GM19099 (cell line): ENCODE measurements around the gene APRT.

Experiments
- POLR2A ChIP-seq: IDR thresholded peaks from 3 replicates; pipeline ENCODE4 v1.6.1; 2011; ENCODE audit warnings: low read depth; ENCODE audit not compliant: insufficient read length; ENCODE audit errors: extremely low read depth

Gene APRT

DNA sequence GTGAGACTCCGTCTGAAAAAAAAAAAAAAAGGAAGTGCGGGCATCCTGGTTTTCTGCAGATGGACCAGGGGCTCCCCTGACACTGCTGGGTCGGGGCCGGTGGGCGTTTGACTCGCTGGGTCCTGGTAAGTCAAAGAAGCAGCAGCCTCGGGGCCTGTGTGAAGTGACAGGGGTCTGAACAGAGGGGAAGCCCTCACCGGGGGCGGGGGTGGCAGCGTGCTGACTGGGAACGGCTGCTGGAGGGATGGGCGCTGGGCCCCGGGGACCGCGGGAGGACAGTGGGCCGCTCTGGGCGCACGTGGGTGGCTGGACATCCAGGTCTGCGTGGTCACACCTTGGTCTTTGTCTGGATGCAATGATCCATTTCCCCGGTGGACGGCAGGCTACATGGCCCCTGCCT, 36.8 kb upstream of the APRT start:
- TF ChIP-seq POLR2A = no peak

DNA sequence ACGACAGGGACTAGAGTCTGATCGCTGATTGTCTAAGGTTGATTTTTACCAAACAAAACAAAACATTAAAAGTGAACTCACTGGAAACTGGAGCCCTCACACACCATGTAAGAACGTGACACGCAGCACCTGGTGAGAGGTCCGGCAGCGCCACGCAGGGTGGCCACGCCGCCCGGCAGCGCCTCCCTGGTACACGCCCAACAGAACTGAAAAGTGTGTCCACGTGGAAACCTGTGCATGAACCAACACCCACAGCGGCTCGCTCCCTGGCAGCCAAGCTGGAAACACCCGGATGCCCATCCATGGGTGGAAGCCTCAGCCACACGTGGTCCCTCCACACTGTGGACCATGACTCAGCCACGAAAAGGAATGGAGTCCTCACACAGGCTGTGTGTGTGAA, 35.9 kb upstream of the APRT start:
- TF ChIP-seq POLR2A = no peak

DNA sequence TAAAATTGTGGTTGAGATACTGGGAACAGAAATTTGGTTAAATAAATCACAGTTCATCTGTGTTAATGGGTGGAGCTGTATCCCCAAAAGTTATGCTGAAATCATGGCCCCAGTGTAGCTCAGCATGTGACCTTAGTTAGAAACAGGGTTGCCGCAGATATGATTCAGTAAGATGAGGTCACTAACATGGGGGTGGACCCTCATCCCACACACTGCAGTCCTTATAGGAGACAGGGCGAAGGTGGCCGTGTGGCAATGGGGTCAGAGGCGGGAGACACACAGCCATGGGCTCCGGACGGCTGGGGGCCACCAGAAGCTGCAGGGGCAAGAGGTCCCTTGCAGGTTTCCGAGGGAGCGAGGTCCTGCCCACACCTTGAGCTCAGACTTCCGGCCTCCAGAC, 34.4 kb upstream of the APRT start:
- TF ChIP-seq POLR2A = no peak

DNA sequence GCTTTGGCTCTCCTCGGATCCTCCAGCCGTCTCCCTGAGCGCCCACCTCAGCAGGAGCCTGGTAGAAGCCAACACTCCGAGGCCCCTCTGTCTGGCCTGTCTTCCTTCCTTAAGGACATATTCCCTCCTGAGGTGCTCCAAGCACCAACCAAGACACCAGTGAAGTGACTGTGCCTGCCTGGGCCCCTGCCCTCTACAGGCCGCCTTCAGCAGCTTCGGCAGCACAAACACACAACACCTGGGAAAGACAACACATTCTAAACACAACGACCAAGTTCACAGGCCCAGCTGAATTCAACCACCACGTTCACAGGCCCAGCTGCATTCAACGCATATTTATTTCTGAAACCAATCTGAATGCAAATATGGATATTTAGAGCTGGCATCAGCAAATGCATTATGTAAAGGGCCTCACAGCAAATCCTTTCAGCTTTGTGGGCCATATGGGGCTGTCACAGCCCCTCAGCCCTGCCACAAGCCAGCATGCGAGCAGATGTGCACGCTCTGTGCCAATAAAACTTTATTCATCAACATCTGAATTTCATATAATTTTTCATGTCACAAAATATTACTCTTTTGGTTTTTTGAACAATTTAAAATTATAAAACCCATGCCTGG, 32.8 kb upstream of the APRT start:
- TF ChIP-seq POLR2A = no peak

DNA sequence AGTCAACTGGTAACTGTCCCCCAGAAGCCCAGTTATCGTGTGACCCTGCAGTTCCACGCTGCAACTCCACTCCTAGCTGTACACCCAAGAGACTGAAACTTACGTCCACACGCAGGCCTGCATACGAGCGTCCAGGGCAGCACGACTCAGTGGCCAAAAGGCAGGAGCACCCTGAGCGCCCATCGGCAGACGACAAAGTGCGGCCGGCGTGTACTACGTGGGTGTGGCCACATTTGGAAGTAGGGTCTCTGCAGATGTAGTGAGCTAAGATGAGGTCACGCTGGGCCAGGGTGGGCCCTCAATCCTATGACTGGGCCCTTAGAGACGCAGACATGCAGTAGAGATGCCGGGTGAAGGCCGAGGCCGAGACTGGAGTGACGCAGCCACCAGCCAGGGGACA, 31.5 kb upstream of the APRT start:
- TF ChIP-seq POLR2A = no peak

DNA sequence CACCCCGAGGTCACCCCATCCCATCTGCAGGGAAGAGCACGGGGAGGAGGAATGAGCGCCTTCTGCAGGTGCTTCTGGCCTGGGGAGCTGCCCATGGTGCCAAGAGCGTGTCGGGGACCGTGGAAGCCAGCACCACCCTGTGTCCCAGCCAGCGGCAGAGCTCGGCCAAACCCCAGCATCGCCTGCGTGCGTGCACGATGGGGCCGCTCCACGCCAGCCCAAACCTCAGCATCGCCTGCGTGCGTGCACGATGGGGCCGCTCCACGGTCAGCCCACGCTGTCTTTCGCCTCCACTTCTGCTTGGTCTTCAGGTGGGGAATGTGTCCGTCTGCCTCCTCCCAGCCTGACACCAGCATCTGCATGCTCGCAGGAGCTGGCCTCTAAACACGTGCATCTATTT, 31.1 kb upstream of the APRT start:
- TF ChIP-seq POLR2A = no peak

DNA sequence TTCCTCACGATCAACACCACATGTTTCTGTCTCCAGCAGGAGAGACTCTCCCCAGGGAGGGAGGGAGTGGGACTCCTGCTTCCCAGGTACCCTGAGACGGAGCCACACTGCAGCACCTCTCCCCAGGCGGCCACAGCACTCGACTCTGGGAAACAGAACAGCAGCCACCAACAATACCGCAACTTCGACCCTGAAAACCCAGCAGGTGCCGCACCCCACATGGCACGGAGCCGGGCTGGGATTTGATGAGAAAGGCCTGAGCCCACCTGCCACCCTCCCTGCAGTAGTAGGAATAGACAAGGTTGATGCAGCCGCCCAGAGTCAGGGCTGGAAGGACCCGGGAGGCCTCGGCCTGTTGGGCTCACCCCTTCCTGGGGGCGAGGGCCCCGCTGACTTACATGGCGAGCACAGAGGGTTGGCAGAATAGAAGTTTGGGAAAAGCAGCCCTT, 30.6 kb upstream of the APRT start:
- no peak for TF ChIP-seq POLR2A

DNA sequence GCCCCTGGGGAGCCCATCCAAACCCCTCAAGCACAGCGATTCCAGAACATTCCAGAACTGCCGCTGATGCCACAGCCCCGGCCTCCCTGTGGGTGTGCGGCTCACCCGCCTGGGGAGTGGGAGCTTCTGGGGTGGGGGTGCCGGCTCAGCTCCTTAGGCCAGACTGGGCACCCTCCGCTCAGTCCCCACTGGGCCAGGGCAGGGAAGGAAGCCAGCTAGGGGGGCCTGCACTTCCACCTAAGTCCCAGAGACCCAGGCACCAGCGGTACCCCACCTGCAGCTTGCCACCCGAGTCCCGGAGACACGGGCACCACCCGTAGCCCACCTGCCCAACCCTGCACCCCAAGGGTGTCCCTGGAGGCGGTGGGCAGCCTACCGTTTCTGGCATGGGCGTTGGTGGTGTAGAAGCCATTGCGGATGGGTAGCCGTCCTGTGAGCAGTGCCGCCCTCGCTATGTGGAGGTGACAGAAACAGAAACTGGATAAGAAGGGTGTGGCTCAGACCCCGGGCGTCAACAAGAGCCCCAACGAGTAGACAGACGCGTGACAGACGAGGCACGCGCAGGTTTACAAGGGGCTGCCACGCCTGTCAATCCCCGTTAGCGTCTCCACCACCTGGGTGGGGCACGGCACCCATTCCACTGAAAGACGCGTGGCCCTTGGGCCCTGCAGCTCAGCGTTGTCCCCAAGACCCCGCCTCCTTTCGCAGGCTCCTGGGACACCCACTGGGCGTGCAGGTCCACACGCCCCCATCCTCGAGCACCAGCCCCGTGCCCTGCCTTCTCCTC, 30.0 kb upstream of the APRT start:
- TF ChIP-seq POLR2A = no peak

DNA sequence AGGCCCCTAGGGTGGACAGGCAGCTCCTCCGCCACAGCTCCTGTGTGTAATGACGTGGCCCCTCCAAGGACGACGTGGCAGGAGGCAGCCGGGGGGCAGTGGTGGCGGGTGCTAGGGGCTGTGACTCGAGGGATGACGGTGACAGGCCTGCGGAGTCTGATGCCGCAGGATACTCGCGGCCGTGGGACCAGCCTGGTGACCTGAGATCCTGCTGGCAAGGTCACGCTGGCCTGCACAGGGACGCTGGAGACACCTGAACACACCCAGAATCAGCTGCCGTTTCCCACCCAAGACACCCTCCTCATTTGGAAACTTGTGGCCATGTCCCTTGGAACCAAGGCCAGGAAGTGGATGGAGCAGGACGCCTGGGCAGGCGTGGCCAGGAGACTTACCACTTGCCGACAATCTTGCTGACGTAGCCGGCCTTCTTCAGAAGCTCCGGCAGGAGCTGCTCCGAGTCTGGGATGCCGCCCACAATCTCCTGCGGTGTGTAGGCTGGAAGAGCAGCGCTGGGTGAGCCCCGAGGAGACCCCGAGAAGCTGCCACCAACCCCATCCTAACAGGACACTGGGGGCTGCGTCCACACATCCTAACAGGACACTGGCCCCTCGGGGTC, 29.0 kb upstream of the APRT start:
- no peak for TF ChIP-seq POLR2A

DNA sequence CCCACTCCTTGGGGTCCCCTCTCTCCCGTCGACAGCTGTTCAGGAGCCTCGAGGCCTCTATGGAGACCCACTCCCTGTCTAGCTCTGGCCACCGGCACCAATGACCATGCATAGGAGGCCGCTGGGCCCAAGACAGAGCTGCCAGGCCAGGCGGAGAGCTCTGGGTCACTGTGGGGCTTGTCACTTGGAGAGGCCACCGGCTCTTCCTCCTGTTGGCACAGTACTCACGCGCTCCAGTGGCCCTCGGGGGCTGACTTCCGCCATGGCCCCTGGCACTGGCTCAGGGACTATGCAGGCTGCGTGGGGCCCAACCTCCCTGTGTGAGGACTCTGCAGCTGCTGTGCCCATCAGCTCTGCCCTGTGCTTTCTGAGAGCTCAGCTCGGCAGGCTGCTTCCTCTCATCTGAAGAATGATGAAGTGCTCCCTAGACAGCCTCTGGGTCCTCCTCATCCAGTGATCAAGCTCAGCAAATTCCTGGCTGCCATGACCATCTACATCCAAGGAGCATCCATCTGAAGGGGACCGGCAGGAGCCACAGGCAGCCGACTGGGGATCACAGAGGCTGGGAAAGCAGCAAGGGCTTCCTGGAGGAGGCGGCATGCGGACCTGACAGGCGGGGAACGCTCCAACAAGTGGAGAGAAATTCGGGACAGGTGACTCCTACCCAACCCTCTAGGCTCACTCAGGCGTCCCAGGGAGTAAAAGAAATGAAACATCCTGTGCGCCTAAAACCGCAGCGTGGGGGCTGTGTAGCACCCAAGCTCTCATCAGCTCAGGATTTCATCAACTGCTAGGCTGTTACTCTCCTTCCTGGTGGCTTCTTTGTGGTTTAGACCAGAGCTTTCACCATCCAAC, 28.2 kb upstream of the APRT start:
- TF ChIP-seq POLR2A = no peak

DNA sequence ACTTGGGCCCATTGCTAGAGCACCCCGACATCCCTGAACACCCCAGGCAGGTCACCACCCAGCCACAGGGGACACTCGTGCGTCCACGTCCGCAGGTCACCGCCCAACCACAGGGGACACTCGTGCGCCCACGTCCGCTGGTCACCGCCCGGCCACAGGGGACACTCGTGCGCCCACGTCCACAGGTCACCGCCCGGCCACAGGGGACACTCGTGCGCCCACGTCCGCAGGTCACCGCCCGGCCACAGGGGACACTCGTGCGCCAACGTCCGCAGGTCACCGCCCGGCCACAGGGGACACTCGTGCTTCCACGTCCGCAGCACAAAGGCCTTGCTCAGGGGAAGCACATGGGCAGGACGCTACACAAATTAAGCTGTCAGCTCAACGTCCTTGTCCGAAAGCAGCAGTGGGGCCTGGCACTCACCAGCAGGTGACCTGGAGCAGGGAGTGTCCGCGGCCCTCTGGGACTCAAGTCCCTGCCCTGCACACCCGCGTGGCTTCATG, 27.4 kb upstream of the APRT start:
- TF ChIP-seq POLR2A = no peak

DNA sequence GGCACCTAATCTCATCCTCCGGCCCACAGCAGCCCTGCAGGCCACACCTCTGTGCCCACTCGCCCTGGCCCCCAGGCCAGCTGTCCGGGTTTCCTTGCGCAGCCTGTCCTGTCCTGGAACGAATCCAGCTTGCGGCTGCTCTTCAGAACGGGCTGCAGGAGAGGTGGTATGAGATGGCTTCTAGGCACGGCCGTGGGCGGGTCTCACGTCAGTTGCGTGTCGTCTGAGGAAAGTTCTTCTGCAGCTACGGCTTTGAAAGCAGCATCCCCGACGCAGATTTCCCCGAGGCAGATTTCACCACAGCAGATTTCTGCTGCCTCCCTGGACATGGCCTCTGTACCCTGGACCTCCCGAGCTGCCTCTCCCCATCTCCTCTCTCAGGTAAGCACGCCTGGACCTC, 26.8 kb upstream of the APRT start:
- TF ChIP-seq POLR2A = no peak

DNA sequence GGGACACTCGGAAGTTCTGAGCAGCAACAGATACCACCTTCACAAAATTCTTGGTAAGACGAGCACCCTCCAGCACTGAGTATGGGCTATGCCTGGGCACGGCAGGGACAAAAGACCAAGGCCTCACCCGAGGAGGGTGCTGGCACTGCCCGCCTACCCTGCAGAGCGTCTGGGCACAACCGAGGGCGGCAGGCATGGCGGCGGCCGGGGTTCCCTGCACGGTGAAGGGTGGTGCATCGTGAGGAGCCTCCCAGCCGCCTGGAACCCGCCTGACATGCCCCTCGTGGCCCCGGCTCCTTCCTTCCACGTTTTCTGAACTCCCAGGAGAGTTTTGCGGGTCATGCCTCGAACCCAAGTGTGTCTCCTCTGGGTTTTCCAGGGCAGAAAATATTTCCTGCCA, 26.1 kb upstream of the APRT start:
- no peak for TF ChIP-seq POLR2A

DNA sequence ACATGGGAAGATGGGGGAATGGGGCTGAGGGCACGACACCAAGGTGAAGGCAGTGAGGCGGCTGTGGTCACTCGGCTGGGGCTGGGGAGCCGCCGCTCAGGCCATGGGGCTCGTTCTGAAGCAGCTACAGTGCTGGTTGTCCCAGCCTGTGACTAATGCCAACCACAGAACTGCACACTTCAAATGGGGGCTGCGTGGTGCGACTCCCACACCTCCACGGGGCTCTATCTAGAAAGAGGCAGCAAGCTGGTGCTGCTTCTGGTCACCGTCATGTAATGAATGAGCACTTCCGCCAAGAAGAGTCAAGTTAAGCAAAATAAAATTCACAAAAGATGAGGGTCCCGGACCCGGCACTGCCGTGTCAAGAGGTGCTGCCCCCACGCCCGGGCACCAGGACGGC, 25.1 kb upstream of the APRT start:
- no peak for TF ChIP-seq POLR2A

DNA sequence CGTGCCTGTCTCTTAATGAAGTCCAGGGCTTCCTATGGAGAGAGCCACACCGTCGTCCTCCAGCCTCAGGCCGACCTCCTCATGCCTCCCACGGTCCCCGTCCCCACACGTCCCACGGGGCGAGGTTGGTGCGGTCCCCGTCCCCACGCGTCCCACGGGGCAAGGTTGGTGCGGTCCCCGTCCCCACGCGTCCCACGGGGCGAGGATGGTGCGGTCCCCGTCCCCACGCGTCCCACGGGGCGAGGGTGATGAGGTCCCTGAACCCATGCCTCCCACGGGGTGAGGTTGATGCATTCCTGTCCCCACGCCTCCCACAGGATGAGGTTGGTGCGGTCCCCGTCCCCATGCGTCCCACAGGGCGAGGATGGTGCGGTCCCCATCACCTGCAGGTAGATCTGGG, 24.1 kb upstream of the APRT start:
- TF ChIP-seq POLR2A = no peak

DNA sequence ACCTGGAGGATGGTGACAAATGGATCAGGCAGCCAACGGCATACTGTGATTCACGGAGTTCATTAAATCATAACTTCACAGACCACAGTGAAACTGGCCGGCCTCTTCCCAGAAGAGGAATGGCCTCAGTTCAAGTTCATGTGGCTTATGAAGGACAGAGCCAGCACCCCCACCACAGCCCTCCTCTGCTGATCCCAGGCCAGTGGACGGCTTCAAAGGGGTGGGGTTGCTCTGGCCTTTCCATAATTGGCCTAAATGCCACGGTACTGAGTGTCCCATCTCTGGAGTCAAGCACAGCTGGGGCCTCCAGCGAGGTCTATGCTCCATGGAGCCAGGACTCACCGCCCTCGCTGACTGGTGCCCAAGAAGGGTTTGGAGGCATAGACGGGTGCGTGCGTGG, 23.7 kb upstream of the APRT start:
- no peak for TF ChIP-seq POLR2A

DNA sequence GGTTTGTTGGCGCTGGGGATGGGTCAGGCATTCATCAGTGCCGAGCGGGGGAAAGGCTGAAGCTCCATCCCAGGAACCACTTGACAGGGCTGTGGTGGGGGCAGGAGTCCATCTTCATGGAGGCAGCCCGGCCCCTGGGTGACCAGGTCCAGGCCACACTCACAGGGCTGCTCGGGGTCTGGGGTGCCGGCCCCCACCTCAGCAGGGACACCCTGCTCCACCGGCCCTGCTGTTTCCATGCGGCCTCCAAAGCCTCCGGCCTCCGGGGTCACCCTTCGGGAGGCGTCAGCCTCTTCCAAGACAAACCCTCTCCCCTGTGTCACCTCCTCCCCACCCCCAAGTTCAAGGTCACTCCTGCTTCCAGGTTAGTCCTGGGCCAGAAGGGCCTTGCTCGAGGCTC, 22.9 kb upstream of the APRT start:
- no peak for TF ChIP-seq POLR2A
